PFSK-1 (cell line): ENCODE measurements around the gene PFAS.

Source experiments
- FOXP2 ChIP-seq: optimal IDR thresholded peaks from 2 replicates; pipeline ENCODE3; 2011; ENCODE audit warnings: borderline replicate concordance, control low read depth, inconsistent platforms; ENCODE audit not compliant: insufficient read depth; ENCODE audit errors: extremely low read length, extremely low read depth
- POLR2AphosphoS5 ChIP-seq: IDR thresholded peaks from 2 replicates; pipeline ENCODE4 v1.6.1; 2012; ENCODE audit warnings: low read depth, mild to moderate bottlenecking, control low read depth, low read length, moderate library complexity
- SIN3A ChIP-seq: IDR thresholded peaks from 2 replicates; pipeline ENCODE4 v1.6.1; 2012; ENCODE audit warnings: mild to moderate bottlenecking, low read length, moderate library complexity, borderline replicate concordance; ENCODE audit not compliant: insufficient read depth
- TAF1 ChIP-seq: IDR thresholded peaks from 2 replicates; pipeline ENCODE4 v1.6.1; 2012; ENCODE audit warnings: low read length, control low read depth, borderline replicate concordance; ENCODE audit not compliant: insufficient read depth
- TF ChIP-seq, protein P1 (sequence below), 2 experiments: IDR thresholded peaks; 2 replicates each; pipeline versions ENCODE4 v1.6.1 to v1.8.0; 2011 to 2012; ENCODE audit warnings: low read depth in 2 of 2, low read length in 2 of 2, control low read depth in 1 of 2, inconsistent platforms in 1 of 2, mild to moderate bottlenecking in 1 of 2, moderate library complexity in 1 of 2; ENCODE audit not compliant: insufficient read depth in 1 of 2

The PFAS gene

DNA sequence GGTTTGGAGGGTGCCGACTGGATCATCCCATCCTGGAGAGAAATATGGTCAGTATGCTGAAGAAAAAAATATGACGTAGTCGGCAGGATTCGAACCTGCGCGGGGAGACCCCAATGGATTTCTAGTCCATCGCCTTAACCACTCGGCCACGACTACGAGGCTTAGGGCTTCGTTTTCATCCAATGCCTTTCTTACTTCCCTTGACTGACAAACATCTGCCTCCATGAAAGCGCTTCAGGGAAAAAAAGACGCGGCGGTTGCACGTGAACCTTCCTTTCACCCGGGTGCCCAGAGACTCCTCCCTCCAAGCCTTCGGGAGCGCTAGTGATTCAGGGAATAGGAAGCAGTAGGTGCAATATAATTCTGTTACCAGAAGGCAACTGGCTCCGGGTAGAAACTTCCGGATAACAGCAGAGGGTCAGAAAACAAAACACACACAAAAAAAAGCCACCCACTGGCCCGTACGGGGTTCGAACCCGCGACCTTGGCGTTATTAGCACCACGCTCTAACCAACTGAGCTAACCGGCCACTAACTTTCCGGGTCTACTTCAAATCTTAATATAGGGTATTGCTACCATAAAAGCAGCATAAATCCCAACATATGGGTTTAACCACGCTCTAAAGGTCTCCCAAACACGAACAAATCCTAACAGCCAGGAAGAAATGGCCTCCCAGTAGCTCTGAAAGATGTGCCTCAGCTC lies 22.4 kb upstream of the PFAS start:
- TF ChIP-seq, protein P1, sequence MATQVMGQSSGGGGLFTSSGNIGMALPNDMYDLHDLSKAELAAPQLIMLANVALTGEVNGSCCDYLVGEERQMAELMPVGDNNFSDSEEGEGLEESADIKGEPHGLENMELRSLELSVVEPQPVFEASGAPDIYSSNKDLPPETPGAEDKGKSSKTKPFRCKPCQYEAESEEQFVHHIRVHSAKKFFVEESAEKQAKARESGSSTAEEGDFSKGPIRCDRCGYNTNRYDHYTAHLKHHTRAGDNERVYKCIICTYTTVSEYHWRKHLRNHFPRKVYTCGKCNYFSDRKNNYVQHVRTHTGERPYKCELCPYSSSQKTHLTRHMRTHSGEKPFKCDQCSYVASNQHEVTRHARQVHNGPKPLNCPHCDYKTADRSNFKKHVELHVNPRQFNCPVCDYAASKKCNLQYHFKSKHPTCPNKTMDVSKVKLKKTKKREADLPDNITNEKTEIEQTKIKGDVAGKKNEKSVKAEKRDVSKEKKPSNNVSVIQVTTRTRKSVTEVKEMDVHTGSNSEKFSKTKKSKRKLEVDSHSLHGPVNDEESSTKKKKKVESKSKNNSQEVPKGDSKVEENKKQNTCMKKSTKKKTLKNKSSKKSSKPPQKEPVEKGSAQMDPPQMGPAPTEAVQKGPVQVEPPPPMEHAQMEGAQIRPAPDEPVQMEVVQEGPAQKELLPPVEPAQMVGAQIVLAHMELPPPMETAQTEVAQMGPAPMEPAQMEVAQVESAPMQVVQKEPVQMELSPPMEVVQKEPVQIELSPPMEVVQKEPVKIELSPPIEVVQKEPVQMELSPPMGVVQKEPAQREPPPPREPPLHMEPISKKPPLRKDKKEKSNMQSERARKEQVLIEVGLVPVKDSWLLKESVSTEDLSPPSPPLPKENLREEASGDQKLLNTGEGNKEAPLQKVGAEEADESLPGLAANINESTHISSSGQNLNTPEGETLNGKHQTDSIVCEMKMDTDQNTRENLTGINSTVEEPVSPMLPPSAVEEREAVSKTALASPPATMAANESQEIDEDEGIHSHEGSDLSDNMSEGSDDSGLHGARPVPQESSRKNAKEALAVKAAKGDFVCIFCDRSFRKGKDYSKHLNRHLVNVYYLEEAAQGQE (IDR thresholded peaks at IDR 0.05; ENCODE audit: insufficient read depth in 1 of 2, low read depth in 2 of 2, low read length in 2 of 2), result peak; percentile 5 to 37; a peak in 1 of 4 replicates
- peak; percentile 34; the same call in 1 of the 2 replicates for TF ChIP-seq TAF1
- TF ChIP-seq SIN3A, result 0 out of 2 replicates have a peak, but pooled peaks have one; percentile 57
- no peak for TF ChIP-seq FOXP2
- TF ChIP-seq POLR2AphosphoS5, result peak; percentile 94

- no peak for TF ChIP-seq TAF1
- TF ChIP-seq FOXP2, result no peak
- TF ChIP-seq POLR2AphosphoS5, result no peak
- TF ChIP-seq, protein P1 (IDR thresholded peaks at IDR 0.05; ENCODE audit: insufficient read depth in 1 of 2, low read depth in 2 of 2, low read length in 2 of 2), result no peak
- TF ChIP-seq SIN3A, result no peak
These were observed 21.9 kb upstream of the PFAS start for GRCh38 chr17:8227238-8227581.

DNA sequence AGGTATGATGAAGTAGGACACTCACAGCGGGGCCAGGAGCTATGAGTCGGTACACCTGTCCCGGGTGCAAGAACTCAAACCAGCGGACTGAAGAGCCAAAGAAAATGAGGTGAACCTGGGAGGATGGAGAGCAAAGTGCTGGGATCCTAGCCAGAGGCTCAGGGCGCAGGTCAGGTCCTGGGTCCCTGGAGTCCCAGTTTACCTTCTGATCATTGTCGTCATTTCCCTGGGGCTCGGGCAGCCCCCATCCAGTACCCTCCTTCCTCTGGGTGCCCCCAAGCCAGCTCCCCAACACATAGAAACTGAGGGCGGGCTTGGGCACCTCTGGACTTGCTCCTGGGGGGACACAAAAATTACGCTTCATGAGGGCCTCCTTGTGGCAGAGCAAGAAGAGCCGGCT lies 17.4 kb upstream of the PFAS start:
- TF ChIP-seq SIN3A (no peak), FOXP2 (no peak), TAF1 (no peak), POLR2AphosphoS5 (no peak)
- TF ChIP-seq, protein P1 (IDR thresholded peaks at IDR 0.05; ENCODE audit: insufficient read depth in 1 of 2, low read depth in 2 of 2, low read length in 2 of 2), result no peak

DNA sequence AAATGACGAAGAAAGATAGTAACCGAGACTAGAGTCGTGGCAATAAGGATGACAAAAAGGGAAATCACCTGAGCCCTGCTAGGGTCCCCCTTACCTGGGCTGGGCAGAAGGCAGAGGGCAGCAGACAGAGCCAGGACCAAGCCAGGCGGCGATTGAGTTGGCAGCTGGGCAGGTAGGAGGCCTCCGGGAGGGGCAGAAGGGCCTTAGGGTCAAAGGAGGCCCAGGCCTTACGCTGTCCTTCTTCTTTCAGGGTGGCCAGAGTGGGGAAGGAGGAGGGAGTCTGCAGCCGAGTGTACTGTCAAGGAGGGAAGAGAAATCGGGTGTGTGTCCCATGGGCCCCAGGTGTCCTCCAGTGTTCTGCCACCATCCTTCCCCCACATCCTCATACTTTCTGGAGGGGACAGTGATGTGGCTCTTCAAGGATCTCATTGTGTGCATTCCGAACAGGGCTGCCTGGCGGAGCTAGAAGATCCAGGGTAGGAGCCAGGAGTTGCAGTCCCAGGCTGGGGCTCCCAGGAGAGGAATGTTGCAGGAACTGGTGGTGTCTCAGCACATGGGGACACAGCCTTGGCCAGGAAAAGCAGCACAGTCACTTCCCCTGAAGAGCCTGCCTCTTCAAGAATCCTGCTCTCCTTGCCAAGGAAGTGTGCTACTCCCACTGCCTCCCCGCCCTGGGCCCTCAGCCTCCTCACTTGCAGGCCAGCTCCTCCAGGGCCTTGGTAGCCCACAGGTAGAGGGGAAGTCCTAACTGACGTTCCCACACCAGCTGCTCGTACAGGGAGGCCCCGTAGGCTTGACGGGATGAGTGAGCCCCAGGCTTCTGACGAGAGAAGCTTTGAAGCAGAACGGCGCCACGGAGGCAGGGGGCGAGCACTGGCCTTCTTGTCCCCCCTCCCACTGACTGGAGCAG lies 14.5 kb upstream of the PFAS start:
- TF ChIP-seq POLR2AphosphoS5, result no peak
- no peak for TF ChIP-seq TAF1
- TF ChIP-seq FOXP2, result no peak
- no peak for TF ChIP-seq SIN3A
- TF ChIP-seq, protein P1 (IDR thresholded peaks at IDR 0.05; ENCODE audit: insufficient read depth in 1 of 2, low read depth in 2 of 2, low read length in 2 of 2), result no peak
